ENCODE results near the gene UNC5C.

The UNC5C gene

DNA sequence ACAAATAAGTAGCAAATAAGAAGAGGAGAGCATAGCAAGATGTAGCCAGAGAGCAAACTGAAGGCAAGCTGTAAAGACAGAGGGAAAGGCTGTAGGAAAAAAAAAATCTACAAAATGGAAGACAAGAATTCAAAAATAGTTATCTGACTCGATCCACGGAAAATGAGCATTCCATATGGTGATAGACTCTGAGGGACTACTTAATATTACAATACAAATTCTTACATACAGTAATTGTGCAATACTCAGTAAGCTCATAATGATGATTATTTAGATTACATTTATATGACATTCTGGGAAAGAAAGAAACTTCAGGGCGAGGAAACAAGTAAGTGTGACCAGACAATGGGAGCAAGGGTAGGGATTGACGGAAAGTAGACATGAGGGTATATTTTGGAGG, 102.6 kb downstream of the UNC5C start:
- DNase-seq = no peak

DNA sequence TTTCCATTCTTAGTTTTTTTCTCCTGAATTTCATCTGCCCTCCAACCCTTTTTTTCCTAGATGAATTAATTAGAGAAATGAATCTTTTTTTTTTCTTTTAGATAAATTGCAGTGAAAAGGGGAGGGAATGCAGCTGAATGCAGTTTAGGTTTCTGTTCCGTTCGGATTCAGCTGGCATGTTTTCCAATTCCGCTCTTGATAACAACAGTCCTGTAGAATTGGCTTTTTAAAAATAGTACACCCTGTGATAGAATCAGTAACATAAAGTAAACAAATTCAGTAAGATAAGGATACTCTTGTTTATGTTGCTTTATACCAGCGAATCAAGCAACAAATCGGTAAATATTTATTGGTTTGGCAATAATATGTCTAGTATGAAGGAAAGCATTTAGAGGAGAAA, 103.5 kb downstream of the UNC5C start:
- DNase-seq = no peak

DNA sequence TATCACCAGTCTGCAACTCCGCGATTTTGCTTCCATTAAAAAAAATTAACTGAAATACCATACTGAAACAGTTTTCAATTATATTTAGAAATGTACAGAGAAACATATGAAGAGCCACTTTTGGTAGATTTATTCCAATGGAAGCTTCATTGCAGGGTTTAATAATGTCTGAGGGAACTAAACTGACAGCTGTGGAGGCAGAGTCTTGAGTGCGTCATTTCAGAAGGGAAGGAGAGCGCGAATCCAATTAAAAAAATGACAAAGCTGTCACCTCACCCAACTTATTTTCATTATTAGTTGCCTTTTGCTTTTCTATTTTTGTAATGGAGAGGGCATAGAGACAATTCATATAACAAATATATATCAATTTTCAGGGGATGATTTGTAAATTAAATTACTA, 104.0 kb downstream of the UNC5C start:
- peak; percentile 56 for DNase-seq

GRCh38 chr4:95439896-95440295, 108.9 kb downstream of the UNC5C start:
- no peak for DNase-seq

GRCh38 chr4:95439071-95439470, 109.7 kb downstream of the UNC5C start:
- DNase-seq = no peak

DNA sequence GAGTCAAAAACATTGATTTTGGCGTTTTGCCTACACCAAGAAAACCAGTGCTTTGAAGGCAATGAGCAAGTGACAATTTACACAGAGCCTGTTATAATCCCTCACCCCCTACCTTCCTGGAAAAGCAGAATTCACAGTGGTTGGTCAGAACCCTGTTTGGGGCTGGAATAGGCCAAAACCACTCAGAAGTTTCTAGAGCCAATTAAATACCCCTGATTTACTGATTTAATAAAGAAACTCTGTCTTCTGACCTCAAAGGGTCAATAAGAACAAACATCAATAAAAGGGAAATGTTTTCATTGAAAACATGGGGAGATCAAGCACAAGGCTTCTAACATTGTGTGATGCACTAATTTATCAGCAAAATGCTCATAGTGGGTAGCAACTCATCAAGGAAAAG, 116.3 kb downstream of the UNC5C start:
- no peak for DNase-seq

- DNase-seq = no peak
Observed at GRCh38 chr4:95431678-95432077, 117.1 kb downstream of the UNC5C start.

DNA sequence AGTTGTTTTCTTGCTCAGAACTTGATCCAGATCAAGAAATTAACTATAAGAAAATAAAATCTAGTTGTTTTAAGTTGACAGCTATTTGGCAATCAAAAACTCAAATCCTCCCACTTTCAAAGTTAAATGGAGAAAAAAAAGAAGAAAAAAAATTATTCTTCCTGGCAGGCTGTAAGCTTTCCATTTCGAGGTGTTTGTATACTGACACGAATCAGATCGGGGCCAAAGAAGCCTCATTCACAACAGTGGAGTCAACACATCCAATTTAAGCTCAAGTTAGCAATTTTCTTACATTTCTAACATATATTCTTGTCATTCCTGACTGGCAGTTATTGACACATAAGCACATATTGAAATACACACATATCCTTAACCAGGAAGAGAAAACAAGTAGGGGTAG, 119.4 kb downstream of the UNC5C start:
- DNase-seq = no peak

GRCh38 chr4:95428291-95429070, 120.3 kb downstream of the UNC5C start:
- DNase-seq = peak; percentile 59

GRCh38 chr4:95426455-95426854, 122.3 kb downstream of the UNC5C start:
- no peak for DNase-seq

- no peak for DNase-seq
Observed at GRCh38 chr4:95422436-95422835, 126.3 kb downstream of the UNC5C start.

DNA sequence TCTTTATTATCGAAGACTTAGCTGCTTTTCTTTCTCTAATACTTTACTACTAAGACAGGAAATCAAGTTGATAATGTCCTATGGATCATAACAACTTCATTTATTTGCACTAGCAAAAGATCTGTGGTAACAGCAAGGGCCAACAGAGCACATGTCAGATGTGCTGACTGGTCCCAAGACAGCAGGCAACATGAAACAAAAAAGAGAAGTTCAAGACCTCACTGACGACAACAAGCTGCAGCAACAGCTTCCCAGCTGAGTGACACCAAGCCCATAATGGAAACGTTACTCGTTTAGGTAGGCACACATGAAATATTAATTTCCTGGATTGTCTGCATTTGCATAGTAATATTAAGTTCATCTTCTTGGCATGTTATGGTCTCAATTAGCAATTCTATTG, 126.9 kb downstream of the UNC5C start:
- DNase-seq = no peak

DNA sequence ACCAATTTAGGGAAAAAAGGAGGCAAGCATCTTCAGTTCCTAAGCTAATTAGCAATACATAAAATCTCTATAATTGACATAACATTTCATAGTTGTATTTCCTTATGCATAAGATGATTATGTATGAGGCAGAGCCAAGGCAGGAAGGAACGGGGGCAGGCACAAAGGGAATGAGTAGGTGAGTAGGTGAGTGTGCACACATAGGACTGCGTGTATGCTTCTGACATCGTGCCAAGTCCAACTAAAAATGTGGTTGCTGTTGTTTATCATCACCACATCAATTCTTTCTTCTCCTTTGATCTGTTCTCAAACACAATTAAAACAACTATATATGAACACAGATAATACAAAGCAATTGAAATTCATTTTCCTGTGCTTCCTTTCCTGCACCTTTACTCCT, 131.2 kb downstream of the UNC5C start:
- no peak for DNase-seq

DNA sequence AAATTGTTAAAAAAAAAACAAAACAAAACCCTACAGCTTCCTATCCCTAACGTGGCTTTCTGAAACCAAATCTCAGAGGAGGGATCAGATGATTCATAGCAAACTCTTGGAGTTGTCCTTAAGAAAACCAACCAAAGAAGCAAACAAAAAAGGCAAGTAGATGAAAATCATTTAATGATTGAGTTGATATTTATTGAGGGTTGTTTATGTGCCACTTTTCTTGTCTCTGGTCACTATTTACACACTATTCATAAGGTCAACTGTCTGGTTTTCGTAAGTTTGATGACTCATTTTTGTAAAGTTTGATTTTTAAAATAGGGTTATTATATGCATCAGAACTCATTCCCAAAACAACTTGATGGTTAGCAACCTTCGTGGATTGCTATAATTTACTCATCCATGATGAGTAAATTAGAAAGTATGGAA, 133.4 kb downstream of the UNC5C start:
- DNase-seq = no peak

- no peak for DNase-seq
Observed at GRCh38 chr4:95411371-95412088, 137.2 kb downstream of the UNC5C start.

- no peak for DNase-seq
Observed at GRCh38 chr4:95410387-95410977, 138.3 kb downstream of the UNC5C start.

DNA sequence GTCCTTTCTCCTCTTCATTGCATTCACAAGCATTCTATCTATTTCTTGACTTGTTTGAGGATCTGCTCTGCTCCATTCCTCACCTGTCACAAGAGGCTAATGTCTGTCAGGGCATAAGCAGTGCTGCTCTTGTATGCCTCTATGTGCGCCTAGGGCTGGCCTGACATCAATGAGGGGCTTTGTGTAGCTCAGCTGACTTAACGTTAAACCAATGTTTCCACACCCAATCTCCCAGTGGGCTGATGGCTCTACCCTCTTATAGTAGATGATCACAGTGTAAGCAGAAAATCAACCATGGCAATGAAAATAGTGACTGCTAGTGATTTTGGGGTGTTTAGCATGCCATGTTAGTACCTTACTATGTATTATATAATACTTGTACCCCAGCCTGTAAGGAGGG, 139.0 kb downstream of the UNC5C start:
- no peak for DNase-seq

- no peak for DNase-seq
Observed at GRCh38 chr4:95409127-95409526, 139.6 kb downstream of the UNC5C start.

- no peak for DNase-seq
Observed at GRCh38 chr4:95402299-95402698, 146.5 kb downstream of the UNC5C start.

GRCh38 chr4:95398217-95398616, 150.6 kb downstream of the UNC5C start:
- no peak for DNase-seq

GRCh38 chr4:95394752-95395306, 153.9 kb downstream of the UNC5C start:
- no peak for DNase-seq

DNA sequence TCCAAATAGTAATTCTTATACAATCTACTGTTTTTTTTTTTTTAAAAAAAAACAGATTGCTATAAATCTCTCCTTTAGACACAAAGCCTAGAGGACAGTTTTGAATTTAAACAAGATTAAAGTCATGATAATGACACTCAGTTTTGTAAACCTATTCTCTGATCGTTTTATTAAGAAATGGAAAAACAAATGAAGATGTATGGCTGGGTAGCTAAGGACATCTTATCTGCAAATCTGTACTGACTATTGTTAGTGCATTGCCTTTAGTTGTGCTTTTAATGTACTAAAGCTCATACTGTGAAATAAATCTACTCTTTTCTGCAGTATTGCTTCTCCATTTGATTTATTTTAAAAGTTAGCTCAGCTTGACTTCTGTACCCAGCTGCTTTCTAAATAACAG, 155.0 kb downstream of the UNC5C start:
- DNase-seq = no peak

- no peak for DNase-seq
Observed at GRCh38 chr4:95388911-95389310, 159.9 kb downstream of the UNC5C start.

- DNase-seq = no peak
Observed at GRCh38 chr4:95387719-95388118, 161.1 kb downstream of the UNC5C start.

All from NCI-H82 (cell line).